ENCODE data around the gene ZNF474. TPM values are rescaled to one million over a fixed set of nuclear protein-coding genes. Genes with fewer than 3 reads are reported as not detected.

Gene ZNF474
- total and polyA plus RNA-seq, 9 donors: 0.12 to 5.7 (median 0.31) TPM; not detected in 1

DNA sequence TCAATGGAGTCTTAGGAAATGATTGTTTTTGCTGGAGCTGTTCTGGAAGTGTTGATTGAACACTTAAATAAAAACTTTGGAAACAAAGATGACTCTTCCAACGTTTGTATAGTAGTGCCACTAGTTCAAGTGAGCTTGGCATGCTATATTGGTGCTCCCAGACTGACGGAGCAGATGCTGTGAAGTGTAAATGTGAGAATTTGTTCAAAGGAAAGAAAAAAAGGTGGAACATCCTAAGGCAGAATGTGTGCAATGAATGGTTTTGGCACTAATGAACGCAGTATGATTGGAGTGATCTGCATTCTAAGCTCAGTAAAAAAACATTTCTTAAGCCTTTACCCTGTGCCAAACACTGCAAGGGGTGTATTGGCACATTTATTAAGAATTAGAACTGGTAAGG lies 69.8 kb downstream of the ZNF474 start:
- Histone ChIP-seq H3K9me3 (no peaks in the 10 kb centered on the region), H3K27ac (no peak overlapping the region), H3K4me1 (ENCODE audit: insufficient read depth) (no peaks in the 10 kb centered on the region), H3K27me3 (no peaks in the 10 kb centered on the region), H3K4me3 (no peak overlapping the region), H3K36me3 (no peaks in the 10 kb centered on the region)
- no peak for DNase-seq
- TF ChIP-seq, protein P1, sequence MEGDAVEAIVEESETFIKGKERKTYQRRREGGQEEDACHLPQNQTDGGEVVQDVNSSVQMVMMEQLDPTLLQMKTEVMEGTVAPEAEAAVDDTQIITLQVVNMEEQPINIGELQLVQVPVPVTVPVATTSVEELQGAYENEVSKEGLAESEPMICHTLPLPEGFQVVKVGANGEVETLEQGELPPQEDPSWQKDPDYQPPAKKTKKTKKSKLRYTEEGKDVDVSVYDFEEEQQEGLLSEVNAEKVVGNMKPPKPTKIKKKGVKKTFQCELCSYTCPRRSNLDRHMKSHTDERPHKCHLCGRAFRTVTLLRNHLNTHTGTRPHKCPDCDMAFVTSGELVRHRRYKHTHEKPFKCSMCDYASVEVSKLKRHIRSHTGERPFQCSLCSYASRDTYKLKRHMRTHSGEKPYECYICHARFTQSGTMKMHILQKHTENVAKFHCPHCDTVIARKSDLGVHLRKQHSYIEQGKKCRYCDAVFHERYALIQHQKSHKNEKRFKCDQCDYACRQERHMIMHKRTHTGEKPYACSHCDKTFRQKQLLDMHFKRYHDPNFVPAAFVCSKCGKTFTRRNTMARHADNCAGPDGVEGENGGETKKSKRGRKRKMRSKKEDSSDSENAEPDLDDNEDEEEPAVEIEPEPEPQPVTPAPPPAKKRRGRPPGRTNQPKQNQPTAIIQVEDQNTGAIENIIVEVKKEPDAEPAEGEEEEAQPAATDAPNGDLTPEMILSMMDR (IDR thresholded peaks at IDR 0.05): no peak
- no peak for TF ChIP-seq POLR2A (IDR thresholded peaks at IDR 0.05)
- TF ChIP-seq EP300 (IDR thresholded peaks at IDR 0.05): no peak
- WGBS, 3 donors: 57 to 82% (median 81%) methylated on average over 3 of the region's 3 CpGs
- intact Hi-C loops (cut with DNase I): loop anchor here (5.0 to 10.0 kb wide), 6 partner anchors 113 to 1166 kb away; partner anchors contain the start of gene SNCAIP (in 1 of the 4)

DNA sequence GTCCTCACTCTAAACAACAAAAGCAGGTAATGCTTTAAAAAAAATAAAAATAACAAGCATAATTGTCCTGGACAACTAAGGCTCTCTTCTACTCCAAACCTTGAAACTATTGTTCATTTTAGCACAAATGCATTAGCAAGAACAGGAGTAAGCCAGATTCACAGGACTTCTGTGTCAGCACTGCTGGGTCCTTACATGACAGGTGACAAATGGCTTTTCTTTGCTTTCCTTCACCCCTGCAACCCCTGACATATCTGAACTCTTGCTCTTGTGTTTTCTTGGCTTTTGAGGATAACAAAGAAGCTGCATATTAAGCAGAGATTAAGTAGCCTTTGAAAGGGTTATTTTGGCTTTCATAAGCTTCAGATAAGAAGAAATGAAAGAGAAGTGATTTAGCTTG lies 71.1 kb downstream of the ZNF474 start:
- TF ChIP-seq EP300 (IDR thresholded peaks at IDR 0.05): no peak
- TF ChIP-seq POLR2A (IDR thresholded peaks at IDR 0.05): no peak
- TF ChIP-seq, protein P1 (IDR thresholded peaks at IDR 0.05): no peak
- Histone ChIP-seq H3K4me3 (no peak overlapping the region), H3K36me3 (no peaks in the 10 kb centered on the region), H3K27ac (no peak overlapping the region), H3K27me3 (no peaks in the 10 kb centered on the region), H3K9me3 (no peaks in the 10 kb centered on the region), H3K4me1 (ENCODE audit: insufficient read depth) (no peaks in the 10 kb centered on the region)
- DNase-seq: no peak
- intact Hi-C loops (cut with DNase I): no loop called here

DNA sequence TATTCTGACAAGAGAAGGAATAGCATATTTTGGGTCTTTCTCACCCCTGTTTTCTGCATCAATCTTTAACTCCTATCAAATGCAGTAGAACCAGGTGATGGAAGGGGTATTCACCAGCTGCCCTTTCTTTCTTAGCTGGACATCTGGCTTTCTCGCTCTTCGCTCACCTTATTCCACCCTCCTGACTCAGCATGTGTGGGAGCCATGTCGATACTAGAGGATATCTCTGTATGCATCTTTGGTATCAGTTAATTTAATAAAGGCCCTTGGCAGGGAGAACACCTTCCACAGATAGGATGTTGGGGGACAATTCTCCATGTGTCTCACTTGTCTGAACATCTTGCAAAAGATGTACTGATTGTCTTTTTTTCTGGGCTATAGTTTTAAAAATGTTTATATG lies 71.5 kb downstream of the ZNF474 start:
- Histone ChIP-seq H3K4me3 (no peak overlapping the region), H3K27ac (no peak overlapping the region), H3K36me3 (no peaks in the 10 kb centered on the region), H3K27me3 (no peaks in the 10 kb centered on the region), H3K4me1 (ENCODE audit: insufficient read depth) (no peaks in the 10 kb centered on the region), H3K9me3 (no peaks in the 10 kb centered on the region)
- no peak for DNase-seq
- 81 to 89% (median 84%) methylated on average over 3 of the region's 3 CpGs for WGBS, 3 donors
- TF ChIP-seq EP300 (IDR thresholded peaks at IDR 0.05) (no peak), POLR2A (IDR thresholded peaks at IDR 0.05) (no peak)
- TF ChIP-seq, protein P1 (IDR thresholded peaks at IDR 0.05): no peak
- intact Hi-C loops (cut with DNase I): no loop called here

DNA sequence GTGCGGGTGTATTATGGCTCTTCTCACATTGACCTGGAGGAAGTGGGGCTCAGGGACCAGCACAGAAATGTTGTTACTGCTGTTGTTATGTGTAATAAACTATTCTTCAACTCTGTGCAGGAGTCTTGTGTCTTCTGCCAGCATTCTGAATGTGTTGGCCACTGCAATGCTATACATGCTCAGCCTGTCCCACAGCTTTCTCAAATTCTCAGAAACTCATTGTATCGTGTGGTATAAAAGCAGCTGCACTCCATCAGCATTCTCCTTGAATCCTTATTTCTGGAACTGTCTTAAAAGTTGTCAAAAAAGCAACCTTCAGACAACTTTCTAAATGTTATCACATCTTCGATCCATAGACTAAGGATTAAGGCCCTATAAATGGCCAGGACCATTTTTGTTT lies 72.0 kb downstream of the ZNF474 start:
- no peak for DNase-seq
- Histone ChIP-seq H3K4me1 (ENCODE audit: insufficient read depth) (no peaks in the 10 kb centered on the region), H3K36me3 (no peaks in the 10 kb centered on the region), H3K4me3 (no peak overlapping the region), H3K27me3 (no peaks in the 10 kb centered on the region), H3K27ac (no peak overlapping the region), H3K9me3 (no peaks in the 10 kb centered on the region)
- WGBS, 3 donors: 83 to 89% (median 83%) methylated on average over 3 of the region's 3 CpGs
- TF ChIP-seq, protein P1 (IDR thresholded peaks at IDR 0.05): no peak
- TF ChIP-seq POLR2A (IDR thresholded peaks at IDR 0.05): no peak
- TF ChIP-seq EP300 (IDR thresholded peaks at IDR 0.05): no peak
- intact Hi-C loops (cut with DNase I): no loop called here

DNA sequence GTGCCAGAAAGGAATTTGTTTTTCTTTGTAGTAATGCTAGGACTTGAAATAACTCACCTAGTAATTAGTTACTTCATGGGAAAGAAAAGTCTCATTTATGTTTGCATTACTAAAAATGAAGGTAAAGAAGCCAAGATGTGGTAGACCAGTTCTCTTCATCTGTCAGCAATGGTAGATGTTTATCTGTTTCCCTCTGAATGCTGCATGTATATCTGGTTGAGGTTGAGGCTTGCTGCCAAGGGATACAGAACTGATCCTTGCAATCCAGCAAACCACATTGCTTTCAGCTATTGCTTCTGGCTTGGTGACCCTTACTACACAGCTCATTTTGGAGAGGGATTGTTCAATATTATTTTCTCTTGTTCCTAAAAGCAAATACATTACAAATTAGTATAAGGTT lies 73.6 kb downstream of the ZNF474 start:
- no peak for TF ChIP-seq EP300 (IDR thresholded peaks at IDR 0.05)
- TF ChIP-seq, protein P1 (IDR thresholded peaks at IDR 0.05): no peak
- DNase-seq: no peak
- no peaks in the 10 kb centered on the region for H3K36me3 ChIP-seq
- H3K9me3 ChIP-seq: no peaks in the 10 kb centered on the region
- no peak overlapping the region for H3K27ac ChIP-seq
- H3K4me1 ChIP-seq (ENCODE audit: insufficient read depth): no peaks in the 10 kb centered on the region
- no peak overlapping the region for H3K4me3 ChIP-seq
- H3K27me3 ChIP-seq: no peaks in the 10 kb centered on the region
- intact Hi-C loops (cut with DNase I): no loop called here

All from ovary (tissue), 9 donors.